Measurements from ENCODE around the gene RNPEP. TPM values are rescaled to one million over a fixed set of nuclear protein-coding genes. Genes with fewer than 3 reads are reported as not detected.

Gene RNPEP
- total RNA-seq, 2 donors from 2014 or later: 142 to 147 TPM

GRCh38 chr1:201944639-201945038 lies 37.8 kb upstream of the RNPEP start:
- intact Hi-C loops (cut with DNase I): no loop called here

GRCh38 chr1:201945157-201945556 lies 37.3 kb upstream of the RNPEP start:
- Histone ChIP-seq H3K36me3 (no peaks in the 10 kb centered on the region), H3K4me3 (peak overlapping the region; percentile 35), H3K9me3 (no peaks in the 10 kb centered on the region), H3K27ac (peak overlapping the region; percentile 60), H3K4me1 (no peaks in the 10 kb centered on the region), H3K27me3 (peaks cover 13% of the 10 kb centered on the region), H3K9ac (ENCODE audit: low read depth in 2 of 2, low read length in 2 of 2) (peak overlapping the region; percentile 60 to 72)
- no peak for TF ChIP-seq CTCF (IDR thresholded peaks at IDR 0.05)
- DNase-seq: no peak
- intact Hi-C loops (cut with DNase I): no loop called here

More at GRCh38 chr1:201944639-201945038, 37.8 kb upstream of the RNPEP start:
- H3K9ac ChIP-seq (ENCODE audit: low read depth in 2 of 2, low read length in 2 of 2): peak overlapping the region in 1 of 2 donors; percentile 70
- H3K4me1 ChIP-seq: no peaks in the 10 kb centered on the region
- no peaks in the 10 kb centered on the region for H3K36me3 ChIP-seq
- peaks cover 13% of the 10 kb centered on the region for H3K27me3 ChIP-seq
- H3K9me3 ChIP-seq: no peaks in the 10 kb centered on the region
- no peak for TF ChIP-seq CTCF (IDR thresholded peaks at IDR 0.05)
- no peak for DNase-seq
- H3K27ac ChIP-seq: peak overlapping the region; percentile 60
- peak overlapping the region; percentile 35 for H3K4me3 ChIP-seq

GRCh38 chr1:201945863-201946223 lies 36.6 kb upstream of the RNPEP start:
- peak overlapping the region; percentile 35 for H3K4me3 ChIP-seq

GRCh38 chr1:201946224-201946908 lies 36.1 kb upstream of the RNPEP start, which contains the start of gene LMOD1:
LMOD1 (minus strand) TSS chr1:201946548; CDS start chr1:201946340, 208 bp downstream.
- Histone ChIP-seq H3K36me3 (no peaks in the 10 kb centered on the region), H3K4me1 (no peaks in the 10 kb centered on the region), H3K4me3 (peak within 1 kb of the TSS; percentile 35), H3K9me3 (no peaks in the 10 kb centered on the region), H3K9ac (ENCODE audit: low read depth in 2 of 2, low read length in 2 of 2) (peak within 1 kb of the TSS; percentile 60 to 72), H3K27me3 (peaks cover 13% of the 10 kb centered on the region), H3K27ac (peak within 1 kb of the TSS; percentile 60)
- DNase-seq: peak; percentile 72
- intact Hi-C loops (cut with DNase I): no loop called here
- no peak for TF ChIP-seq CTCF (IDR thresholded peaks at IDR 0.05)

More at GRCh38 chr1:201945863-201946223, 36.6 kb upstream of the RNPEP start:
- Histone ChIP-seq H3K27me3 (peaks cover 13% of the 10 kb centered on the region), H3K36me3 (no peaks in the 10 kb centered on the region), H3K9me3 (no peaks in the 10 kb centered on the region), H3K9ac (ENCODE audit: low read depth in 2 of 2, low read length in 2 of 2) (peak overlapping the region; percentile 60 to 72), H3K4me1 (no peaks in the 10 kb centered on the region), H3K27ac (peak overlapping the region; percentile 60)
- no peak for TF ChIP-seq CTCF (IDR thresholded peaks at IDR 0.05)
- DNase-seq: no peak
- intact Hi-C loops (cut with DNase I): no loop called here

GRCh38 chr1:201947697-201948008 lies 34.8 kb upstream of the RNPEP start:
- Histone ChIP-seq H3K27ac (peak overlapping the region; percentile 9), H3K36me3 (no peaks in the 10 kb centered on the region), H3K27me3 (peaks cover 13% of the 10 kb centered on the region), H3K9me3 (no peaks in the 10 kb centered on the region), H3K4me3 (no peak overlapping the region), H3K9ac (ENCODE audit: low read depth in 2 of 2, low read length in 2 of 2) (no peak overlapping the region), H3K4me1 (no peaks in the 10 kb centered on the region)
- intact Hi-C loops (cut with DNase I): no loop called here
- TF ChIP-seq CTCF (IDR thresholded peaks at IDR 0.05): no peak
- no peak for DNase-seq

Data from colonic mucosa (tissue), 4 donors.